ENCODE data around the gene GABBR1. TPM values are rescaled to one million over a fixed set of nuclear protein-coding genes. Genes with fewer than 3 reads are reported as not detected.
A peak's percentile ranks its signal among the peaks of the same experiment; 100 is the strongest.

GABBR1 gene
- total RNA-seq, 8 experiments from 2014 or later = 6.4 to 53.2 (median 40.3) TPM

DNA sequence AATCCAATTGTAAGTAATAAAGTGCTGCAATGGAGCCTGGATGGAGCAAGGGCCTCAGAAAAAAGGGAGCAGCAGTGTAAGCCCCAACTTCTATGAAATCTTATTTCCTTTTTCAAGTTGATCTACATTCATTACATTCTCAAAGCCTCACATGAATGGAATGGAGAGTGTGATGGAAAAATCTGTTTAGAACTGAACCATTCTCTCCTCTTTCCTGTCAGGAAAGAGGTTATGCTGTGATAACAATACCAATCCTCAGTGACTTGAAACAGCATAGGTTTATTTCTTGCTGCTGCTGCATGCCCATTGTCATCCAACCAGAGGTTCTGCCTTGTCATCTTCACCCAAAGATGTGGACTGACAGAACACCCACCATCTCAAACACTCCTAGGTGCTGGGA, 56.9 kb downstream of the GABBR1 start:
- no peak overlapping the region for H3K4me3 ChIP-seq
- no peak overlapping the region for H3K27ac ChIP-seq
- ATAC-seq (replicated peaks in 6 of 8) = no peak
- in situ Hi-C loops (cut with MboI; ENCODE audit: low pct_unique_long_range_greater_than_20kb in 2 of 9, low sequenced_read_pairs in 9 of 9, unreplicated experiment in 9 of 9) = loop anchor here in 2 of 9 experiments (25.0 kb wide), 2 partner anchors 414 to 889 kb away; partner anchors contain the start of gene OR2J2 (in 1 of the 2)
- H3K4me1 ChIP-seq (replicated peaks in 1 of 2) = no peaks in the 10 kb centered on the region

DNA sequence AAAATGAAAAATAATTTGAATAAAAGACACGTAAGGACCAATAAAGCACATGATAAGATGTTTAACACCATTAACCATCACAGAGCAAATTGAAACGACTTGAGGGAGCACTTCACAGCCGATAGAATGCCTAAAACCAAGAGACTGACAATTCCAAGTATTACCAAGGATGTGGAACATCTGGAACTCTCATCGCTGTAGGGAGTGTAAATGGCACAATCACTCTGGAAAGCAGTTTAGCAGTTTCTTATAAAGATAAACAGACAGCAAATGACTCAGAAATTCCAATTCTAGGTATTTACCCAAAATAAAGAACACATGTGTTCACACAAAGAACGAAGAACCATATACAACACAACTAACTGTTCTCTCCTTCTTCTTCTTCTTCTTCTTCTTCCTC, 65.0 kb downstream of the GABBR1 start:
- no peak for ATAC-seq (replicated peaks in 6 of 8)
- in situ Hi-C loops (cut with MboI; ENCODE audit: low pct_unique_long_range_greater_than_20kb in 2 of 9, low sequenced_read_pairs in 9 of 9, unreplicated experiment in 9 of 9) = no loop called here
- 0 to 83% (median 70%) methylated on average over 3 to 5 of the region's 5 CpGs; no CpG with 5 or more reads in 1 of the 10 experiments for WGBS, 10 experiments
- no peak overlapping the region for H3K4me3 ChIP-seq
- no peaks in the 10 kb centered on the region for H3K4me1 ChIP-seq (replicated peaks in 1 of 2)
- no peak overlapping the region for H3K27ac ChIP-seq

- no peaks in the 10 kb centered on the region for H3K4me1 ChIP-seq (replicated peaks in 1 of 2)
- WGBS, 10 experiments = 0 to 100% (median 66%) methylated on average over 1 to 2 of the region's 2 CpGs
- in situ Hi-C loops (cut with MboI; ENCODE audit: low pct_unique_long_range_greater_than_20kb in 2 of 9, low sequenced_read_pairs in 9 of 9, unreplicated experiment in 9 of 9) = no loop called here
- no peak overlapping the region for H3K27ac ChIP-seq
- ATAC-seq (replicated peaks in 6 of 8) = no peak
- no peak overlapping the region for H3K4me3 ChIP-seq
Measured at GRCh38 chr6:29567541-29567940, 65.4 kb downstream of the GABBR1 start.

GRCh38 chr6:29566856-29567255, 66.1 kb downstream of the GABBR1 start:
- WGBS, 10 experiments = 25 to 100% (median 83%) methylated on average over 1 to 5 of the region's 5 CpGs; no CpG with 5 or more reads in 4 of the 10 experiments
- in situ Hi-C loops (cut with MboI; ENCODE audit: low pct_unique_long_range_greater_than_20kb in 2 of 9, low sequenced_read_pairs in 9 of 9, unreplicated experiment in 9 of 9) = no loop called here
- Histone ChIP-seq H3K4me3 (no peak overlapping the region), H3K27ac (no peak overlapping the region), H3K4me1 (replicated peaks in 1 of 2) (no peaks in the 10 kb centered on the region)
- no peak for ATAC-seq (replicated peaks in 6 of 8)

GRCh38 chr6:29564875-29565274, 68.1 kb downstream of the GABBR1 start:
- in situ Hi-C loops (cut with MboI; ENCODE audit: low pct_unique_long_range_greater_than_20kb in 2 of 9, low sequenced_read_pairs in 9 of 9, unreplicated experiment in 9 of 9) = no loop called here
- Histone ChIP-seq H3K27ac (no peak overlapping the region), H3K4me1 (replicated peaks in 1 of 2) (no peaks in the 10 kb centered on the region), H3K4me3 (no peak overlapping the region)
- ATAC-seq (replicated peaks in 6 of 8) = peak in 1 of 8 experiments; percentile 53

DNA sequence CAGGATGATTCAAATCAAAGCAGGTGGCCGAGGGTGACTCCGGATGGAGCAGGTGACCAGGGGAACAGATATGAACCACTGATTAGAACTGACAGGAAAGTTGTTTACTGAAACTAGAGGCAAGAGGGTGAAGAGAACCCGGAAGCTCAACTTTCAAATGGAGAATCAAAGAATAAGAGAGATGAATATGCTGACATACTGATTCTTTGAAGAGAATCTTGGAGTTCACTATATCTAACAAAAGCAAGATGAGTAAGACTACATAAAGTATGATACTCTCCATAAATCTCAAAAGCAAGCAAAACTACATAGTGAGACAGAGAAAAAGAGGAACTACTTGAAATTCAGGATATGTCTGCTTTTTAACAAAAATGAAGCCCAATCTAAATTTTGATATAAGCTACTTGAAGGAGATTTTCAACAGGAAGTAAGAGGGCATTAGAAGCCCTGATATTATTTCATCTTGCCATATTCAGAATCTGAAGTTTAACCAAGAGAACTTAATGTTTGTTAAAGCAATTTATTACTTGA, 69.5 kb downstream of the GABBR1 start:
- no peak overlapping the region for H3K4me3 ChIP-seq
- ATAC-seq (replicated peaks in 6 of 8) = no peak
- in situ Hi-C loops (cut with MboI; ENCODE audit: low pct_unique_long_range_greater_than_20kb in 2 of 9, low sequenced_read_pairs in 9 of 9, unreplicated experiment in 9 of 9) = no loop called here
- no peak overlapping the region for H3K27ac ChIP-seq
- WGBS, 10 experiments = 33 to 100% (median 74%) methylated on average over 1 to 3 of the region's 3 CpGs; no CpG with 5 or more reads in 1 of the 10 experiments
- no peaks in the 10 kb centered on the region for H3K4me1 ChIP-seq (replicated peaks in 1 of 2)

DNA sequence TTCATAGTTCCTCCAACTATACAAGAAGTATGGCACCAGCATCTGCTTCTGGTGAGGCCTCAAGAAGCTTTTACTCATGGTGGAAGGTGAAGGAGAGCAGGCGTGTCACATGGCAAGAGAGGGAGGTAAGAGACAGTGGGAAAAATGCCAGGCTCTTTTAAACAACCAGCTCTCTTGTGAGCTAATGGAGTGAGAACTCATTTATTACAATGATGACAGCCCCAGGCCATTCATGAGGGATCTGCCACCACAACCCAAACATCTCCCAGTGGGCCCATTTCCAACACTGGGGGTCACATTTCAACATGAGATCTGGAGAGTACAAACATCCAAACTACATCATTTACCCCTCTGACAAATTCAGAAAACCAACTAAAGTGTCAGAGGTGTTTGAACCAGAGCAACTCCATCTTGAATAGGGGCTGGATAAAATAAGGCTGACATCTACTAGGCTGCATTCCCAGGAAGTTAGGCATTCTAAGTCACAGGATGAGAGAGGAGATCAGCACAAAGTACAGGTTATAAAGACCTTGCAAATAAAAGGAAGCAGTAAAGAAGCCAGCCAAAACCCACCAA, 71.3 kb downstream of the GABBR1 start:
- no peak for ATAC-seq (replicated peaks in 6 of 8)
- no peak overlapping the region for H3K4me3 ChIP-seq
- 0 to 80% (median 25%) methylated on average over 1 of the region's 1 CpG; no CpG with 5 or more reads in 3 of the 10 experiments for WGBS, 10 experiments
- no peak overlapping the region for H3K27ac ChIP-seq
- in situ Hi-C loops (cut with MboI; ENCODE audit: low pct_unique_long_range_greater_than_20kb in 2 of 9, low sequenced_read_pairs in 9 of 9, unreplicated experiment in 9 of 9) = no loop called here
- no peaks in the 10 kb centered on the region for H3K4me1 ChIP-seq (replicated peaks in 1 of 2)

DNA sequence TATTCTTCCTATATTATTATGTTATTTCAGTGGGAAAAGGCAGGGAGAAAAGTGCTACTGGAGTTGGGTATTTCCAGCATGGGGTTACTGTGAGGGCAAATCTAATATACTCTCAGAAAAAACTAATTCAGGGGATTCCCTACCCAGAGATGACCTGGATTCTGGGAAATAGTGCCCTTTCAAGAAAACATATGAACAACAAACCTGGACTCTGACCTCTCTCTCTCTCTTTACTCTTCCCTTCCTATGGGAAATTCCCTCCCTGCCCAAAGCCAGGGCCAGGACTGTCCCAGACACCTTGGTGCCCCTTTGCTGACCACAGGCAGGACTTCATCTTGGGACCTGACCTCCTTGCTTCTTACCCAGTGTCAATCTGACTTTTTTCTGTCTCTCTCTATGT, 71.9 kb downstream of the GABBR1 start:
- H3K4me3 ChIP-seq = no peak overlapping the region
- in situ Hi-C loops (cut with MboI; ENCODE audit: low pct_unique_long_range_greater_than_20kb in 2 of 9, low sequenced_read_pairs in 9 of 9, unreplicated experiment in 9 of 9) = no loop called here
- no peaks in the 10 kb centered on the region for H3K4me1 ChIP-seq (replicated peaks in 1 of 2)
- no peak for ATAC-seq (replicated peaks in 6 of 8)
- H3K27ac ChIP-seq = no peak overlapping the region

- no peaks in the 10 kb centered on the region for H3K4me1 ChIP-seq (replicated peaks in 1 of 2)
- in situ Hi-C loops (cut with MboI; ENCODE audit: low pct_unique_long_range_greater_than_20kb in 2 of 9, low sequenced_read_pairs in 9 of 9, unreplicated experiment in 9 of 9) = no loop called here
- no peak within 1 kb of the TSS for H3K27ac ChIP-seq
- WGBS, 10 experiments = 0 to 82% (median 74%) methylated on average over 1 to 6 of the region's 6 CpGs; no CpG with 5 or more reads in 2 of the 10 experiments
- peak in 3 of 8 experiments; percentile 16 to 39 (median 30) for ATAC-seq (replicated peaks in 6 of 8)
- H3K4me3 ChIP-seq = no peak within 1 kb of the TSS
Measured at GRCh38 chr6:29559524-29560287, 73.3 kb downstream of the GABBR1 start, which contains the start of gene UBD. TSS of gene UBD (minus strand) at chr6:29559732. CDS start at chr6:29559701, 31 bp downstream.

DNA sequence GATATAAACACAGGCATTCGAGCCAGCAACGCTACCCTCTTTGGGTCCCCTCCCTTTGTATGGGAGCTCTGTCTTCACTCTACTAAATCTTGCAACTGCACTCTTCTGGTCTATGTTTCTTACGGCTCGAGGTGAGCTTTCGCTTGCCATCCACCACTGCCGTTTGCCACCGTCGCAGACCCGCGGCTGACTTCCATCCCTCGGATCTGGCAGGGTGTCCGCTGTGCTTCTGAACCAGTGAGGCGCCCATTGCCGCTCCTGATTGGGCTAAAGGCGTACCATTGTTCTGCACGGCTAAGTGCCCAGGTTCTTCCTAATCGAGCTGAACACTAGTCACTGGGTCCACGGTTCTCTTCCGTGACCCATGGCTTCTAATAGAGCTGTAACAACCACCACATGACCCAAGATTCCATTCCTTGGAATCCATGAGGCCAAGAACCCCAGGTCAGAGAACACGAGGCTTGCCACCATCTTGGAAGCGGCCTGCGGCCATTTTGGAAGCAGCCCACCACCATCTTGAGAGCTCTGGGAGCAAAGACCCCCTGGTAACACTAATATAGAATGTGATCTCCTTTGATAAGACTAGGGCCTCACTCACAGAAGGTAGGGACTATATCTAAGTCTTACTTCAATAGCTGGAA, 74.4 kb downstream of the GABBR1 start:
- no peak for ATAC-seq (replicated peaks in 6 of 8)
- in situ Hi-C loops (cut with MboI; ENCODE audit: low pct_unique_long_range_greater_than_20kb in 2 of 9, low sequenced_read_pairs in 9 of 9, unreplicated experiment in 9 of 9) = no loop called here
- Histone ChIP-seq H3K27ac (no peak overlapping the region), H3K4me1 (replicated peaks in 1 of 2) (peaks cover 0 to 4% of the 10 kb centered on the region in 2 donors), H3K4me3 (no peak overlapping the region)
- WGBS, 10 experiments = 20 to 100% (median 74%) methylated on average over 1 to 12 of the region's 22 CpGs; no CpG with 5 or more reads in 2 of the 10 experiments

- no peak overlapping the region for H3K4me3 ChIP-seq
- no peak overlapping the region for H3K27ac ChIP-seq
- in situ Hi-C loops (cut with MboI; ENCODE audit: low pct_unique_long_range_greater_than_20kb in 2 of 9, low sequenced_read_pairs in 9 of 9, unreplicated experiment in 9 of 9) = no loop called here
- no peak for ATAC-seq (replicated peaks in 6 of 8)
- H3K4me1 ChIP-seq (replicated peaks in 1 of 2) = peaks cover 0 to 4% of the 10 kb centered on the region in 2 donors
Measured at GRCh38 chr6:29557320-29557719, 75.7 kb downstream of the GABBR1 start.

DNA sequence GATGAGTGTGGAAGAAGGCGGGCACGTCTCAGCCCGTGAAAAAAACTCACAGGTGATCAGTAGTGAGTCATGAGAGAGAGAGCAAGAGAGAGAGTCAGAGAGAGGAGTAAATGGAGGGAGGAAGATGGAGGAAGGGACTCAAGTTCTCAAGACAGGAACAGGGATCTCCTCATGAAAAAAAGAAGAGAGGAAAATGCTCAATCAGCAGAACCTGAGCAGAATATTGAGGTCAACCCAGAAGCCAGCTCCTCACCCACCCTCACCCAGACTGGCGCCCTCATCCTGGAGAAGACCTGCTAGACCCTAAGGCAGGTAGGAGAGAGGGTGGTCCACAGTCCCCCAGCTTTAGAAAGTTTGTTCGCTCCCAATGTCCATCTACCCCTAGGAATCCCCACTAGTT, 78.2 kb downstream of the GABBR1 start:
- H3K27ac ChIP-seq = no peak overlapping the region
- in situ Hi-C loops (cut with MboI; ENCODE audit: low pct_unique_long_range_greater_than_20kb in 2 of 9, low sequenced_read_pairs in 9 of 9, unreplicated experiment in 9 of 9) = no loop called here

More for the DNA sequence above, 78.2 kb downstream of the GABBR1 start:
- ATAC-seq (replicated peaks in 6 of 8) = no peak
- Histone ChIP-seq H3K4me1 (replicated peaks in 1 of 2) (peaks cover 0 to 4% of the 10 kb centered on the region in 2 donors), H3K4me3 (no peak overlapping the region)
- 50 to 100% (median 81%) methylated on average over 1 to 5 of the region's 5 CpGs; no CpG with 5 or more reads in 2 of the 10 experiments for WGBS, 10 experiments
